GM19193 (cell line): ENCODE data around the gene FAM171A1.

Experiments used
- POLR2A ChIP-seq: IDR thresholded peaks from 4 replicates; pipeline ENCODE4 v1.6.1; 2011; ENCODE audit not compliant: insufficient read depth, insufficient read length; ENCODE audit errors: extremely low read depth

Gene FAM171A1

GRCh38 chr10:15189133-15189885, 181.8 kb downstream of the FAM171A1 start:
- TF ChIP-seq POLR2A = no peak

- TF ChIP-seq POLR2A = no peak
Measured at GRCh38 chr10:15188603-15189002, 182.5 kb downstream of the FAM171A1 start.

- TF ChIP-seq POLR2A = no peak
Measured at GRCh38 chr10:15183689-15184481, 187.2 kb downstream of the FAM171A1 start.

GRCh38 chr10:15182540-15183207, 188.4 kb downstream of the FAM171A1 start:
- TF ChIP-seq POLR2A = no peak

GRCh38 chr10:15181576-15182156, 189.4 kb downstream of the FAM171A1 start:
- TF ChIP-seq POLR2A = no peak

GRCh38 chr10:15180736-15181135, 190.4 kb downstream of the FAM171A1 start:
- TF ChIP-seq POLR2A = no peak

GRCh38 chr10:15176269-15176668, 194.8 kb downstream of the FAM171A1 start:
- no peak for TF ChIP-seq POLR2A

- TF ChIP-seq POLR2A = no peak
Measured at GRCh38 chr10:15175587-15175986, 195.5 kb downstream of the FAM171A1 start.

GRCh38 chr10:15172306-15172840, 198.7 kb downstream of the FAM171A1 start:
- no peak for TF ChIP-seq POLR2A

GRCh38 chr10:15169555-15170401, 201.3 kb downstream of the FAM171A1 start:
- no peak for TF ChIP-seq POLR2A

GRCh38 chr10:15168786-15169554, 202.1 kb downstream of the FAM171A1 start:
- TF ChIP-seq POLR2A = no peak

- TF ChIP-seq POLR2A = peak; percentile 66
Measured at GRCh38 chr10:15168291-15168785, 202.8 kb downstream of the FAM171A1 start, which contains the start of gene NMT2. Gene NMT2, minus strand, starts transcription at chr10:15168693. Its CDS starts 81 bp downstream, at chr10:15168612.
